ENCODE measurements around the gene NUDT16L1.

Gene NUDT16L1

DNA sequence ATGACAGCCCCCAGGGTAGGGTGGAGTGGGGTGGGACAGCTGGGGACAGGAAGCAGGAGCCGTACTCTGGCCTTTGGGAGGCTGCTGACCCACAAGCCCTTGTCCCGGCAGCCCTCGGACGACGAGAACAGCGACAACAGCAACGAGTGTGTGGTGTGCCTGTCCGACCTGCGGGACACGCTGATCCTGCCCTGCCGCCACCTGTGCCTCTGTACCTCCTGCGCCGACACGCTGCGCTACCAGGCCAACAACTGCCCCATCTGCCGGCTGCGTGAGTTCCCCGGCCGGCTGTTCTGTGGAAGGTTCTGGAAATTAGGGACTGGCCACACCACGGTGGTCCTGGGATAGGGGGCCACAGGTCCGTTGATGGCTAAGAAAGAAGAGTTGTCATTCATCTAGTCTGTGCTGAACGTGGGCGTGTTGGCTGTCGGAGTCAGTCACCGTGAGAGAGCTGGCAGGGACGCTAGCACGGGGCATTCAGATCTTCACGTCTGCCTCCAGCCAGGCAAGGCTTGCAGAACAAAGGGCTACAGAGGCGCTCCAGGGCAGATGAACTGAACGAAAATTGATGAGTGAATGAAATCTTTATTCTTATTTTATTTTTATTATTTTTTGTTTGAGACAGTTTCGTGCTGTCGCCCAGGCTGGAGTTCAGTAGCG is 19.8 kb upstream of the NUDT16L1 start:
- TF ChIP-seq ZC3H10 (CRISPR knock-in tag; IDR thresholded peaks at IDR 0.05), result no peak
- no peak for TF ChIP-seq RARB (CRISPR knock-in tag; IDR thresholded peaks at IDR 0.05)
- no peak for TF ChIP-seq GLIS3 (CRISPR knock-in tag; IDR thresholded peaks at IDR 0.05)
- TF ChIP-seq BACH2 (CRISPR knock-in tag; IDR thresholded peaks at IDR 0.05; ENCODE audit: borderline replicate concordance), result no peak
- TF ChIP-seq, protein P1, sequence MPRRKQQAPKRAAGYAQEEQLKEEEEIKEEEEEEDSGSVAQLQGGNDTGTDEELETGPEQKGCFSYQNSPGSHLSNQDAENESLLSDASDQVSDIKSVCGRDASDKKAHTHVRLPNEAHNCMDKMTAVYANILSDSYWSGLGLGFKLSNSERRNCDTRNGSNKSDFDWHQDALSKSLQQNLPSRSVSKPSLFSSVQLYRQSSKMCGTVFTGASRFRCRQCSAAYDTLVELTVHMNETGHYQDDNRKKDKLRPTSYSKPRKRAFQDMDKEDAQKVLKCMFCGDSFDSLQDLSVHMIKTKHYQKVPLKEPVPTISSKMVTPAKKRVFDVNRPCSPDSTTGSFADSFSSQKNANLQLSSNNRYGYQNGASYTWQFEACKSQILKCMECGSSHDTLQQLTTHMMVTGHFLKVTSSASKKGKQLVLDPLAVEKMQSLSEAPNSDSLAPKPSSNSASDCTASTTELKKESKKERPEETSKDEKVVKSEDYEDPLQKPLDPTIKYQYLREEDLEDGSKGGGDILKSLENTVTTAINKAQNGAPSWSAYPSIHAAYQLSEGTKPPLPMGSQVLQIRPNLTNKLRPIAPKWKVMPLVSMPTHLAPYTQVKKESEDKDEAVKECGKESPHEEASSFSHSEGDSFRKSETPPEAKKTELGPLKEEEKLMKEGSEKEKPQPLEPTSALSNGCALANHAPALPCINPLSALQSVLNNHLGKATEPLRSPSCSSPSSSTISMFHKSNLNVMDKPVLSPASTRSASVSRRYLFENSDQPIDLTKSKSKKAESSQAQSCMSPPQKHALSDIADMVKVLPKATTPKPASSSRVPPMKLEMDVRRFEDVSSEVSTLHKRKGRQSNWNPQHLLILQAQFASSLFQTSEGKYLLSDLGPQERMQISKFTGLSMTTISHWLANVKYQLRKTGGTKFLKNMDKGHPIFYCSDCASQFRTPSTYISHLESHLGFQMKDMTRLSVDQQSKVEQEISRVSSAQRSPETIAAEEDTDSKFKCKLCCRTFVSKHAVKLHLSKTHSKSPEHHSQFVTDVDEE (CRISPR knock-in tag; IDR thresholded peaks at IDR 0.05), result no peak
- no peak for TF ChIP-seq CSDC2 (CRISPR knock-in tag; IDR thresholded peaks at IDR 0.05)
- no peak for TF ChIP-seq SNAI2 (CRISPR knock-in tag; IDR thresholded peaks at IDR 0.05)
- TF ChIP-seq ZFP30 (CRISPR knock-in tag; IDR thresholded peaks at IDR 0.05), result no peak
- TF ChIP-seq ZNF565 (CRISPR knock-in tag; conservative IDR thresholded peaks at IDR 0.05; ENCODE audit: low read depth), result no peak
- TF ChIP-seq TOX (CRISPR knock-in tag; IDR thresholded peaks at IDR 0.05; ENCODE audit: borderline replicate concordance), result no peak
- TF ChIP-seq ZFP3 (CRISPR knock-in tag; IDR thresholded peaks at IDR 0.05), result no peak
- no peak for TF ChIP-seq ARNTL (CRISPR knock-in tag; IDR thresholded peaks at IDR 0.05; ENCODE audit: borderline replicate concordance, low read depth)
- TF ChIP-seq ZNF8 (CRISPR knock-in tag; IDR thresholded peaks at IDR 0.05), result no peak
- TF ChIP-seq, protein P2, sequence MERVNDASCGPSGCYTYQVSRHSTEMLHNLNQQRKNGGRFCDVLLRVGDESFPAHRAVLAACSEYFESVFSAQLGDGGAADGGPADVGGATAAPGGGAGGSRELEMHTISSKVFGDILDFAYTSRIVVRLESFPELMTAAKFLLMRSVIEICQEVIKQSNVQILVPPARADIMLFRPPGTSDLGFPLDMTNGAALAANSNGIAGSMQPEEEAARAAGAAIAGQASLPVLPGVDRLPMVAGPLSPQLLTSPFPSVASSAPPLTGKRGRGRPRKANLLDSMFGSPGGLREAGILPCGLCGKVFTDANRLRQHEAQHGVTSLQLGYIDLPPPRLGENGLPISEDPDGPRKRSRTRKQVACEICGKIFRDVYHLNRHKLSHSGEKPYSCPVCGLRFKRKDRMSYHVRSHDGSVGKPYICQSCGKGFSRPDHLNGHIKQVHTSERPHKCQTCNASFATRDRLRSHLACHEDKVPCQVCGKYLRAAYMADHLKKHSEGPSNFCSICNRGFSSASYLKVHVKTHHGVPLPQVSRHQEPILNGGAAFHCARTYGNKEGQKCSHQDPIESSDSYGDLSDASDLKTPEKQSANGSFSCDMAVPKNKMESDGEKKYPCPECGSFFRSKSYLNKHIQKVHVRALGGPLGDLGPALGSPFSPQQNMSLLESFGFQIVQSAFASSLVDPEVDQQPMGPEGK (CRISPR knock-in tag; IDR thresholded peaks at IDR 0.05; ENCODE audit: borderline replicate concordance), result no peak
- no peak for TF ChIP-seq ISL1 (CRISPR knock-in tag; IDR thresholded peaks at IDR 0.05)
- TF ChIP-seq, protein P3, sequence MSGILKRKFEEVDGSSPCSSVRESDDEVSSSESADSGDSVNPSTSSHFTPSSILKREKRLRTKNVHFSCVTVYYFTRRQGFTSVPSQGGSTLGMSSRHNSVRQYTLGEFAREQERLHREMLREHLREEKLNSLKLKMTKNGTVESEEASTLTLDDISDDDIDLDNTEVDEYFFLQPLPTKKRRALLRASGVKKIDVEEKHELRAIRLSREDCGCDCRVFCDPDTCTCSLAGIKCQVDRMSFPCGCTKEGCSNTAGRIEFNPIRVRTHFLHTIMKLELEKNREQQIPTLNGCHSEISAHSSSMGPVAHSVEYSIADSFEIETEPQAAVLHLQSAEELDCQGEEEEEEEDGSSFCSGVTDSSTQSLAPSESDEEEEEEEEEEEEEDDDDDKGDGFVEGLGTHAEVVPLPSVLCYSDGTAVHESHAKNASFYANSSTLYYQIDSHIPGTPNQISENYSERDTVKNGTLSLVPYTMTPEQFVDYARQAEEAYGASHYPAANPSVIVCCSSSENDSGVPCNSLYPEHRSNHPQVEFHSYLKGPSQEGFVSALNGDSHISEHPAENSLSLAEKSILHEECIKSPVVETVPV (CRISPR knock-in tag; IDR thresholded peaks at IDR 0.05), result no peak
- TF ChIP-seq, protein P4, sequence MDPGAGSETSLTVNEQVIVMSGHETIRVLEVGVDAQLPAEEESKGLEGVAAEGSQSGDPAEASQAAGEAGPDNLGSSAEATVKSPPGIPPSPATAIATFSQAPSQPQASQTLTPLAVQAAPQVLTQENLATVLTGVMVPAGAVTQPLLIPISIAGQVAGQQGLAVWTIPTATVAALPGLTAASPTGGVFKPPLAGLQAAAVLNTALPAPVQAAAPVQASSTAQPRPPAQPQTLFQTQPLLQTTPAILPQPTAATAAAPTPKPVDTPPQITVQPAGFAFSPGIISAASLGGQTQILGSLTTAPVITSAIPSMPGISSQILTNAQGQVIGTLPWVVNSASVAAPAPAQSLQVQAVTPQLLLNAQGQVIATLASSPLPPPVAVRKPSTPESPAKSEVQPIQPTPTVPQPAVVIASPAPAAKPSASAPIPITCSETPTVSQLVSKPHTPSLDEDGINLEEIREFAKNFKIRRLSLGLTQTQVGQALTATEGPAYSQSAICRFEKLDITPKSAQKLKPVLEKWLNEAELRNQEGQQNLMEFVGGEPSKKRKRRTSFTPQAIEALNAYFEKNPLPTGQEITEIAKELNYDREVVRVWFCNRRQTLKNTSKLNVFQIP (CRISPR knock-in tag; IDR thresholded peaks at IDR 0.05; ENCODE audit: borderline replicate concordance, low read depth), result no peak
- no peak for TF ChIP-seq ESRRG (CRISPR knock-in tag; IDR thresholded peaks at IDR 0.05)
- no peak for ATAC-seq

DNA sequence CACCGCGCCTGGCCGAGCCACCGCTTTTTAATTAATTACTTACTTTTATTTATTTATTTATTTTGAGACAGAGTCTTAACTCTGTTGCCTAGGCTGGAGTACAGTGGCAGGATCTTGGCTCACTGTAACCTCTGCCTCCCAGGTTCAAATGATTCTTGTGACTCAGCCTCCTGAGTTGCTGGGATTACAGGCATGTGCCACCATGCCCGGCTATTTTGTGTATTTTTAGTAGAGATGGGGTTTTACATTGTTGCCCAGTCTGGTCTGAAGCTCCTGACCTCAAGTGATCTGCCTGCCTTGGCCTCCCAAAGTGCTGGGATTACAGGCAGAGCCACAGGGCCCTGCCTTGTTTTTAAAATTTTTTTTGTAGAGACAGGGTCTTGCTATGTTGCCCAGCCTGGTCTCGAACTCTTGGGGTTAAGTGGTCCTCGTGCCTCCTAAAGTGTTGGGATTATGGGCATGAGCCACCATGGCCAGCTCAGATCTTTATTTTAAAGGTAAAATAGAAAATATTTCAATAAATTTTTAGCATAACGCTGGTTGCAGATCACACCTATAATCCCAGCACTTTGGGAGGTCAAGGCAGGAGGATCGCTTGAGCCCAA is 18.3 kb upstream of the NUDT16L1 start:
- no peak for ATAC-seq
- no peak for TF ChIP-seq CSDC2 (CRISPR knock-in tag; IDR thresholded peaks at IDR 0.05)
- TF ChIP-seq OSR1 (CRISPR knock-in tag; IDR thresholded peaks at IDR 0.05), result no peak
- no peak for TF ChIP-seq TOX (CRISPR knock-in tag; IDR thresholded peaks at IDR 0.05; ENCODE audit: borderline replicate concordance)
- TF ChIP-seq, protein P4 (CRISPR knock-in tag; IDR thresholded peaks at IDR 0.05; ENCODE audit: borderline replicate concordance, low read depth), result no peak
- TF ChIP-seq SNAI2 (CRISPR knock-in tag; IDR thresholded peaks at IDR 0.05), result no peak
- no peak for TF ChIP-seq ZFP3 (CRISPR knock-in tag; IDR thresholded peaks at IDR 0.05)
- no peak for TF ChIP-seq GLIS3 (CRISPR knock-in tag; IDR thresholded peaks at IDR 0.05)
- no peak for TF ChIP-seq ARNTL (CRISPR knock-in tag; IDR thresholded peaks at IDR 0.05; ENCODE audit: borderline replicate concordance, low read depth)

All from SK-N-SH treated with all-trans-retinoic acid at 6 μM for 48 hours (cell line).